OCI-LY3 (cell line): ENCODE results near the gene POU6F2.

Experiments
- H2AFZ ChIP-seq: fragments of 200-600, 300-600 bp; shearing (Covaris generic); 2 replicates; pipeline ENCODE4 v1.6.0; 2014; ENCODE audit warnings: antibody characterized with exemption, low read depth, low read length
- H3K27ac ChIP-seq: fragments of 200-600, 300-600 bp; sonication (generic); 2 replicates; pipeline ENCODE4 v1.5.1; 2014; ENCODE audit warnings: mild to moderate bottlenecking, low read length, moderate library complexity, mixed read lengths
- H3K27me3 ChIP-seq: fragments of 200-600, 300-600 bp; sonication (generic); 2 replicates; pipeline ENCODE4 v1.6.1; 2014; ENCODE audit warnings: low read depth, low read length, mixed read lengths
- H3K36me3 ChIP-seq: fragments of 200-600, 300-600 bp; sonication (generic); replicated peaks from 2 replicates; pipeline ENCODE3; 2014; ENCODE audit warnings: low read depth, low read length, mixed read lengths
- H3K4me1 ChIP-seq: fragments of 300-600, 200-600 bp; sonication (generic); 2 replicates; pipeline ENCODE4 v1.6.1; 2014; ENCODE audit warnings: low read length, mixed read lengths
- H3K4me2 ChIP-seq: fragments of 200-600, 300-600 bp; sonication (generic); 2 replicates; pipeline ENCODE4 v1.6.1; 2014; ENCODE audit warnings: low read length, mixed read lengths
- H3K4me3 ChIP-seq: fragments of 300-600, 200-600 bp; sonication (generic); 2 replicates; pipeline ENCODE4 v1.5.1; 2014; ENCODE audit warnings: antibody characterized with exemption, mild to moderate bottlenecking, low read length, moderate library complexity
- H3K79me2 ChIP-seq: fragments of 300-600, 200-600 bp; shearing (Covaris generic); 2 replicates; pipeline ENCODE4 v1.6.1; 2014; ENCODE audit warnings: mild to moderate bottlenecking, low read length, mixed read lengths
- H3K9ac ChIP-seq: fragments of 300-600, 200-600 bp; shearing (Covaris generic); 2 replicates; pipeline ENCODE4 v1.6.0; 2014; ENCODE audit warnings: mild to moderate bottlenecking, low read length, moderate library complexity
- H3K9me3 ChIP-seq: fragments of 200-600, 300-600 bp; shearing (Covaris generic); 2 replicates; pipeline ENCODE4 v1.6.1; 2014; ENCODE audit warnings: low read length, mixed read lengths; ENCODE audit not compliant: insufficient read depth
- H4K20me1 ChIP-seq: fragments of 200-600, 300-600 bp; sonication (generic); 2 replicates; pipeline ENCODE4 v1.6.1; 2016; ENCODE audit warnings: low read length, mixed read lengths; ENCODE audit not compliant: insufficient read depth
- EZH2phosphoT487 ChIP-seq: fragments of 200-600 bp; shearing (Covaris generic); IDR thresholded peaks from 2 replicates; pipeline ENCODE4 v1.6.1; 2018; ENCODE audit warnings: antibody characterized with exemption, mixed run types, low read depth
- TF ChIP-seq, protein P1 (sequence below): fragments of 200-600, 300-600 bp; sonication (generic); IDR thresholded peaks from 2 replicates; pipeline ENCODE4 v1.5.1; 2014; ENCODE audit warnings: antibody characterized with exemption, low read length, low read depth

POU6F2 gene

DNA sequence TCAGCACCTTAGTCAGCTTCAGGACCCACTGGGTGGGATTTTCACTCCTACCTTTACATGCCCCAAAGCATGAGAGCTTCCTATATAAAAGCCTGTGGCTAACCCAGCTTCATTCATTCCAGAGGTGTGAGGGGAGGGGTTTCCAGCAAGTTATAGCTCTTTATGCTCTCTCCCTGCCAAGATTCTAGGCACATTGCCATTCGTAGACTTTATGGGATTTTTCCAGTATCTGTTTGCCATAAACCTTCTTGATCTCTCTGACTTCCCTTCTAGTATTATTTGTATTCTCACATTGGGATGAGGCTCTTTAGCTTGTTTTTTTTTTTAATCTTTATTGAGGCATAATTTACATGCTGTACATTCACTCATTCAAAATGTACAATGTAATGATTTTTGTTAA lies 67.5 kb downstream of the POU6F2 start:
- no peaks in the 10 kb centered on the region for H4K20me1 ChIP-seq
- H3K9ac ChIP-seq: no peak overlapping the region
- H3K79me2 ChIP-seq: no peaks in the 10 kb centered on the region
- H3K4me3 ChIP-seq: no peak overlapping the region
- no peaks in the 10 kb centered on the region for H3K27me3 ChIP-seq
- H3K4me2 ChIP-seq: no peak overlapping the region
- TF ChIP-seq EZH2phosphoT487: no peak
- TF ChIP-seq, protein P1, sequence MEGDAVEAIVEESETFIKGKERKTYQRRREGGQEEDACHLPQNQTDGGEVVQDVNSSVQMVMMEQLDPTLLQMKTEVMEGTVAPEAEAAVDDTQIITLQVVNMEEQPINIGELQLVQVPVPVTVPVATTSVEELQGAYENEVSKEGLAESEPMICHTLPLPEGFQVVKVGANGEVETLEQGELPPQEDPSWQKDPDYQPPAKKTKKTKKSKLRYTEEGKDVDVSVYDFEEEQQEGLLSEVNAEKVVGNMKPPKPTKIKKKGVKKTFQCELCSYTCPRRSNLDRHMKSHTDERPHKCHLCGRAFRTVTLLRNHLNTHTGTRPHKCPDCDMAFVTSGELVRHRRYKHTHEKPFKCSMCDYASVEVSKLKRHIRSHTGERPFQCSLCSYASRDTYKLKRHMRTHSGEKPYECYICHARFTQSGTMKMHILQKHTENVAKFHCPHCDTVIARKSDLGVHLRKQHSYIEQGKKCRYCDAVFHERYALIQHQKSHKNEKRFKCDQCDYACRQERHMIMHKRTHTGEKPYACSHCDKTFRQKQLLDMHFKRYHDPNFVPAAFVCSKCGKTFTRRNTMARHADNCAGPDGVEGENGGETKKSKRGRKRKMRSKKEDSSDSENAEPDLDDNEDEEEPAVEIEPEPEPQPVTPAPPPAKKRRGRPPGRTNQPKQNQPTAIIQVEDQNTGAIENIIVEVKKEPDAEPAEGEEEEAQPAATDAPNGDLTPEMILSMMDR: no peak
- H3K36me3 ChIP-seq: no peaks in the 10 kb centered on the region
- no peak overlapping the region for H2AFZ ChIP-seq
- no peaks in the 10 kb centered on the region for H3K4me1 ChIP-seq
- no peak overlapping the region for H3K27ac ChIP-seq
- no peaks in the 10 kb centered on the region for H3K9me3 ChIP-seq

DNA sequence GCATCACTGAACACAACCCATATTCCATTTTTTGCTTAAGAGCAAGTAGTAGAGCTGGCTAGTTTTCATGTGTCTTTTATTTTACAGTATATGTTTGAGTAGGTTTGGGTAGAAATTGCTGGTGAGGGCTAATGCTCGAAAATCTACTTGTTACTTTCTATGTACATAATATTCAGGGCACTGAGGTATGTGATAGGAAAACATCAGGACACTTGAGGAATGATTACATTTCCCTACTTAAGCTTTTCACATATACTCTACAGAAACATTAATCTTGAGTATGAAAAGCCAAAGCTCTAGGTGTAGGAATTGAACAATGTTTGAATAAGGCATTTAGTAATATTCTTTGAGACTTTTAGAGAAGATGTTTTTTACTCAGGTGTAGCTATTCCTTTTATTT lies 73.6 kb downstream of the POU6F2 start:
- Histone ChIP-seq H3K27me3 (0 out of 2 replicates have a peak, but pooled peaks cover 2% of the 10 kb centered on the region), H3K79me2 (no peaks in the 10 kb centered on the region), H4K20me1 (no peaks in the 10 kb centered on the region), H3K4me3 (no peak overlapping the region), H3K27ac (no peak overlapping the region), H3K9me3 (no peaks in the 10 kb centered on the region), H3K9ac (no peak overlapping the region), H3K4me2 (no peak overlapping the region), H3K36me3 (no peaks in the 10 kb centered on the region), H3K4me1 (no peaks in the 10 kb centered on the region), H2AFZ (no peak overlapping the region)
- TF ChIP-seq, protein P1: no peak
- TF ChIP-seq EZH2phosphoT487: no peak

DNA sequence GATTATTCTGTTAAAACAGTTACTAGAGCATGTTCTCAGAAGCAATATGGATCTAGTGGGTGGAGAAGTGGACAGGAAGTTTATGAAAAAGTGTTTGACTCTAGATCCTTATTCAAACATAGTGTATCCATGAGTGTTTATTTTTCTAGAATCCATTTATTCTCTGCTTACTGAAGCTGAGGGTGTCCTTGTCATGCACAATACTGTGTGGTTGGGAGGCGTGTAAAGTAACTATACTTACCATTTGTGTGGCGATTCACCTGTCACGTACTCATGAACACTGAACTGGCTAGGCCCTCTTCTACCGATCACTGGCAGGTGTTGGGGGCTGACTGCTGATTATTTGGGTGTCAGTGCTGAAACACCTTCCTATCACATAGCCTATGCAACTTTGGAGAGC lies 74.0 kb downstream of the POU6F2 start:
- H2AFZ ChIP-seq: no peak overlapping the region
- no peaks in the 10 kb centered on the region for H3K9me3 ChIP-seq
- no peak overlapping the region for H3K27ac ChIP-seq
- no peak overlapping the region for H3K4me3 ChIP-seq
- TF ChIP-seq EZH2phosphoT487: no peak
- TF ChIP-seq, protein P1: no peak
- H3K4me1 ChIP-seq: no peaks in the 10 kb centered on the region
- H3K79me2 ChIP-seq: no peaks in the 10 kb centered on the region
- no peak overlapping the region for H3K4me2 ChIP-seq
- no peaks in the 10 kb centered on the region for H3K36me3 ChIP-seq
- H4K20me1 ChIP-seq: no peaks in the 10 kb centered on the region
- H3K27me3 ChIP-seq: 0 out of 2 replicates have a peak, but pooled peaks cover 2% of the 10 kb centered on the region
- no peak overlapping the region for H3K9ac ChIP-seq

DNA sequence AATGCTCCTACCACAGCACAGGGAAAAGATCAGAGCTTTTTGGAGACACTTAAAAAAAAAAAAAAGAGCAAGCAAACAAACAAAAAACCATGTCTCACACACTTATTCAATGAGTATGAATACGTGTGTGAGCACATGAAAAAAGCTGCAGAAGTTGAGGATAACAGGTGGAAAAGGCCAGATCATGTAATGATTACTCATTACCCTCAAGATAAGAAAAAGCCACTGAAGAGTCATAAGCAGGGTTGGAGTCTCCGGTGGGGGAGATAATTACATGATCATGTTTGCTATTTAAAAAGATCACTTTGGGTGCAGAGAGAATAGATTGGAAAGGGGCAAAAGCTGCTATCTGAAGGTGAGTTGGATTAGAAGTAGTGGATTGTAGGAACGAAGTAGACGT lies 77.0 kb downstream of the POU6F2 start:
- H3K4me2 ChIP-seq: no peak overlapping the region
- TF ChIP-seq EZH2phosphoT487: no peak
- TF ChIP-seq, protein P1: no peak
- H3K36me3 ChIP-seq: no peaks in the 10 kb centered on the region
- no peak overlapping the region for H3K9ac ChIP-seq
- 0 out of 2 replicates have a peak, but pooled peaks cover 2% of the 10 kb centered on the region for H3K27me3 ChIP-seq
- no peak overlapping the region for H3K4me3 ChIP-seq
- H3K4me1 ChIP-seq: no peaks in the 10 kb centered on the region
- no peaks in the 10 kb centered on the region for H4K20me1 ChIP-seq
- no peaks in the 10 kb centered on the region for H3K79me2 ChIP-seq
- H3K27ac ChIP-seq: no peak overlapping the region
- no peaks in the 10 kb centered on the region for H3K9me3 ChIP-seq
- H2AFZ ChIP-seq: no peak overlapping the region
